HG03039 (cell line): ENCODE data around the gene TSR2.
"Not testable (repeated sequence)": the region's sequence is repeated elsewhere in the genome, so short reads cannot be mapped to it uniquely, and the experiment has no call there.

ENCODE experiments used
- ATAC-seq: cut with Tn5 transposase; IDR thresholded peaks from one replicate; pipeline ENCODE4 v1.9.1; 2021; ENCODE audit warnings: mild to moderate bottlenecking, moderate library complexity; ENCODE audit not compliant: unreplicated experiment

Gene TSR2

DNA sequence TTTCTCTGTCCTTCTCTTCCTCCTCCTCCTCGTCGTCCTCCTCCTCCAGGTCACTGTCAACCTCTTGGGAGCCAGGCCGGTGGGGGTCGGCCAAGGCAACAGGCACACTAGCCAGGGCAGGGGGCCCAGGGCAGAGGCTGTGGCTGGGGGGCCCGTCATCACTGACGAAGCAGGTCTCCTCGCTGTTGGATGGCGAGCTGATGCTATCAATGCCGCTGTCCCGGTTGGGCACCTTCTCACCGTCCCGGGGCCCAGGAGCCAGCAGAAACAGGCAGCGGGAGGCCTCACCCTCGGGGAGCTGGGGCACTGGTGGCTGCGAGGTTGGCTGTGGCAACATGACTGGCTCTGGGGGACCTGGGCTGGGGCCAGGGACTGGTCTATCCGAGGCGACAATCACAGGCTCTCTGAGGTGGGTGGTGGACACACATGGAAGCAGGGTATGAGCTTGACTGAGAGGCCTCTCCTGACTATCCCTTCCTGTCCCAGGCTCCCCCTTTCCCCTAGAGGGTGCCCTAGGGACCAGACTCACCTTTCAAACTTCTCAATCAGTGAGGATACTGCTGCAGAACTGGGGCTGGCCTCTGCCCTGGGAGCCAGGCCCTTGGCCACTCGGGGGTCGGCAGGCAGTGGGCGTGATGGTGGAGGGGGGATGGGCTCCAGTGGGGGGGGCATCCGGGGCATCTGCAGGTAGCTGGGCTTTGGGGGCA lies 30.0 kb downstream of the TSR2 start:
- no peak for ATAC-seq

DNA sequence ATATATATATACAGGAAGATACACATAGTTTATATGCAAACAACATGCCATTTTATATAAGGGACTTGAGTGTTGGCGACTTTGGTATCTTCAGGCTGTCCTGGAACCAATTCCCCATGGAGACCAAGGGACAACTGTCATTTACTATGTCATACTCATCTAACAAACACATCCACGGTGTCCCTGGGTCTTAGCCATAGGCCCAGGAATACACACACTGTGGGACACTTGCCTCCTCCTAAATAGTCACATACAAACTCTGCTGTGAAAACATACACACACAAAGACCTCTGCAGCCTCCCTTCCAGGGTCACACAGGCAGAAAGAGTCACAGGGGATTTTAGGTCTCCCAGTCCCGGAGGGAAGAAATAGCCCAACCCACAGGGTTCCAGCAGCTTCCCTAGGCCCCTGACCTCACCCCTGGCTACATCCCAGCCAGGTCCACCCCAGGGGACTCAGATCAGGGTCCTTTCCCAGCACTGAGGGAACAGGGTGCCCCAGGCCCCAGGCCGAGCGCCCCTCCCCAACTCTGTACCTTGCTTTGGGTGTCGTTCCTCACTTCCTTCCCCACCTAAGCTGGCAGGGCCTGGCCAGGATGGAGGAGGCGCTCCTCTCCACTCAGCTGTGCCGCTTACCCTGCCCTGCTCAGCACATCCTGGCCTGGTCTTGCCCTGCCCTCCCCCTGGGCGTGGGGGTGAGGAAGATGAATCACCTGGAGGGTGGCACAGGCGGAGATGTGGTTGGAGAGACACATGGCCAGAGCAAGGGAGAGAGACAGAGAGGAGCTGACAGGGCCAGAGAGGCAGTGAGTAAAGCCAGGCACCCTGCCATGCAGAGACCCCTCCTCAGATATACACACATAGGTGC lies 34.0 kb downstream of the TSR2 start:
- ATAC-seq, result no peak

DNA sequence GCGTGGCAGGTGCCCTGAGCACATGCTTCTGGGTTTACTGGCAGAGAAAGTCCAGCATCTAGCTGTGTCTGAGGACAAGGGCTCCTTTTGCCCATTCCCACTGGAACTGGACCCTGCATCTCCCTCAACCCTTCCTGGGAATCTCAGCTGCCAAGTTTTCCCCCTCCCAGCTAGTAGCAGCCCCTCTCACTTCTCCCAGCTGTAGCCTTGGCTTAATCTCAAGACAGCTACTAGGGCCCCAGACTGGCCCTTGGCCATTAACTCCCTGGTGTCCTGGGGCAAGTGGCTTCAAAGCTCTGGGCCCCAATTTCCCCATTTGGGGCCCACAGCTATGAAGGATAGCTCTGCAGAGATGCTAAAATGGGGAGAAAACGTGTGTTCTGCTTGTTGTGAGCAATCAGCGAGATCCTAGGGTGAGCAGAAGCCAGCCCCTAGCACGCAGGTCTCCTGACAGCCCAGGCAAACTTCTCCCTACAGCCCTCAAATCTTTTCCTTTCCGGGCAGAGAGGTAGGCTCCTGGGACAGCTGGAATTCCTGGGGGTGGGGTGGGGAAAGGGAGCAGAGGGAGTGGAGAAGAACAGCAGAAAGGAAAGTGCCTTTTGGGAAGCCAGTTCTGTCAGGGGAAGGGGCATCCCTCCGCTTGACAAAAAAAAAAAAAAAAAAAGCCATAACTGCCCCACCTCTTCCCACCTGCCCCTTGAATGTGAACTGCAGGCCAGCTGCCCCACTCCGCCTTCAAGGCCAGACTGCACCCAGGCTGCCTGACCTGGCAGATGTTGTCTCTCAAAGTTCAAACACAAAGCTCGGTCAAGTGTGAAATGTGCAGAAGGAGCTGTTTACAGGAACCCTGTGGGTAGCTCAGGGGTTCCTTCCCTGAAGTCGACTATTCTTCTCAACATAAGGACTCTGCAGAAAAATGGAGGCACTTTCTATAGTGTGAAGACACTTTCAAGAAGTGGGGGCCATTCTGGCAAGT lies 39.2 kb downstream of the TSR2 start:
- ATAC-seq, result no peak

DNA sequence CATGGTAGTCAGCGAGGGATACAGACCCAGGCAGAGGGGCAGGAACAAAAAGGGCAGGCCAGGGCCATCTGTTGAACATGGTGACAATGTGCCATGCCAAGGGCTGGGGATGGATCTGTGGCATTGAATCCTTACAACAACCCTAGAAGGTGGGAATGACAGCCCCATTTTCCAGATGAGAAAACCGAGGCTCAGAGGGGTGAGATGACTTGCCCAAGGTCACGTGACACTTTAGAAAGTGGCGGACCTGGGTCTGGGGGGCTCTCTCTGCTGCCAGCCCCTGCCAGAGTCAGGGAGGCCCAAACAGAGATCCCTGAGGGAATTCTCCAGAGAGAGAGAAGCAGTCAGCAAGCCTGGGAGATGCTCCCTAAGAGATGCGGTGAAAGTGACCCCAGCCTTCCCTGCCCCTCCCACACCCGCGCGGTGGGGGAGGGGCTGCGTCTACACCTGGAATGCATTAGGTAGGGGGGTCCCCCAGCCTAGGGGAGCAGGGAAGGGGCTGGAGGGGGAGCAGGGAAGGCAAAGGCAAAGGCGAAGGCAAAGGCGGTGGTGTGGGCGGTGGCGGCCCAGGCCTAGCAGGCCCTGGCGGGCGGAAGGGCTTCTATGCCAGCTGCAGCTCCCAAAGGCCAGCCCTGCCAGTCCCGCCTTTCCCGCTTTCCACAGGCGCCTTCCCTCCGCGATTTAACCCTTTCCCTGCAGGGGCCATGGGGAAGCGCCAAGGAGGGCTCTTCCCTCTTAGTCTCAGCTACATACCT lies 42.8 kb downstream of the TSR2 start:
- ATAC-seq, result no peak

DNA sequence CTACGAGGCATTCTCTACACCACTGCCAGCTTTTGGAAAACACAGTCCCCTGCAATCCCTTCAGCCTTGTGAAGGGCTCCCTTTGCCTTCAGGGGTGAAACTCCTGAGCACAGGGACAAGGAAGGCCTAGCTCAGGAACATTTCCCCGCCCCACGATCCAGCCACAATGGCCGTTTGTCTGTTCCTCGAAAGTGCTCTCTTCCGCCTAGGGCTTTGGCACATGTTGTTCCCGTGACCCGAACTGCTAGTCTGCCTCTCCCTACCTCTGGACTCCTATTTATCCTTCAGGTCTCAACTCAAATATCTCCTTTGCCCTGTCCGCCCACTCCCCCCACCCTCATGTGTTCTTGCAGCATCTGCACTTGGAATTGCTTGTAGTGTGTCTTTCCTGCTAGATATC lies 43.7 kb downstream of the TSR2 start:
- ATAC-seq, result no peak

DNA sequence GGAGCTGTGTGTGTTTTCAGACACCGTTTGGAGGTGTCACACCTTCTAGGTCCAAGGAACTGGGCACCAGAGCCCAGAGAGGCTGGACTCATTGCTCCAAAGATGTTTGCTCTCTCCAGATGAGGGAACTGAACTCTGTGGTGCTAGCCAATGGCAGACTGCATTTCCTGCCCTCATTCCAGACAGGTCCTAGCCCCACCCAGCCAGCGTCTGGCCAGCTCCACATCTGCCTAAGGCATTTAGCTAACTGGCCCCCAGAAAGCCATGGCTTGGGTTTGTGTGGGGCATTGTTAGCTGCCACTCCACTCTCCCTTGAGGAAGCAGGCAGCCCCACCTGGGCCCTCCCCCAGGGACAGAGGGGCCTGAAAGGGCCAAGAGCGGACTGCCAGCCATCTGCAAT lies 44.5 kb downstream of the TSR2 start:
- ATAC-seq, result no peak

DNA sequence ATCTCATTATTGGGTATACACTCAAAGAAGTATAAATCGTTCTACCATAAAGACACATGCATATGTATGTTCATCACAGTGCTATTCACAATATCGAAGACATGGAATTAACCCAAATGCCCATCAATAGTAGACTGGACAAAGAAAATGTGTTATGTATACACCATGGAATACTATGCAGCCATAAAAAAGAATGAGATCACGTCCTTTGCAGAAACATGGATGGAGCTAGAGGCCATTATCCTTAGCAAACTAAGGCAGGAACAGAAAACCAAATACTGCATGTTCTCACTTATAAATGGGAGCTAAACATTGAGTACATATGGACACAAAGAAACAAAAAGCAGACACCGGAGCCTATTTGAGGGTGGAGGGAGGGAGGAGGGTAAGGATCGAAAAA lies 49.6 kb downstream of the TSR2 start:
- not testable (repeated sequence) for ATAC-seq

DNA sequence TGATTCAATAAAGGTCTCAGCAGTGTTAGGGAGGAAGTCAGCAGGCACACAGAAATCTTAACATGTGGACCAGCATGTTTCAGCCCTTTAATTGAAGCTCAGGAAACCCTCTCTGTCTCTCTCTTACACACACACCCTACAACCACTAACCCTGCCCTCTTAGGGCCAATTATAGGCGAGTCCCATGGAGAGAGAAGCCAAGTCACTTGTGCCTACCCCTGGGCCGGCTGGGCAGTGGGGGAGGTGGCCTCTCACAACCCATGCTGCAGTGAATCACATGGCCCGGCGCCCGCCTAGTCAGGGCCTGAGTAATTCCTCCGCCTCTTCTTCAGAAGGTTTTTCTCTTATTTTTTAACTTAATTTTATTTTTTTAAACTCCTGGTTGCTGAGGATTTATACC lies 52.1 kb downstream of the TSR2 start:
- no peak for ATAC-seq

DNA sequence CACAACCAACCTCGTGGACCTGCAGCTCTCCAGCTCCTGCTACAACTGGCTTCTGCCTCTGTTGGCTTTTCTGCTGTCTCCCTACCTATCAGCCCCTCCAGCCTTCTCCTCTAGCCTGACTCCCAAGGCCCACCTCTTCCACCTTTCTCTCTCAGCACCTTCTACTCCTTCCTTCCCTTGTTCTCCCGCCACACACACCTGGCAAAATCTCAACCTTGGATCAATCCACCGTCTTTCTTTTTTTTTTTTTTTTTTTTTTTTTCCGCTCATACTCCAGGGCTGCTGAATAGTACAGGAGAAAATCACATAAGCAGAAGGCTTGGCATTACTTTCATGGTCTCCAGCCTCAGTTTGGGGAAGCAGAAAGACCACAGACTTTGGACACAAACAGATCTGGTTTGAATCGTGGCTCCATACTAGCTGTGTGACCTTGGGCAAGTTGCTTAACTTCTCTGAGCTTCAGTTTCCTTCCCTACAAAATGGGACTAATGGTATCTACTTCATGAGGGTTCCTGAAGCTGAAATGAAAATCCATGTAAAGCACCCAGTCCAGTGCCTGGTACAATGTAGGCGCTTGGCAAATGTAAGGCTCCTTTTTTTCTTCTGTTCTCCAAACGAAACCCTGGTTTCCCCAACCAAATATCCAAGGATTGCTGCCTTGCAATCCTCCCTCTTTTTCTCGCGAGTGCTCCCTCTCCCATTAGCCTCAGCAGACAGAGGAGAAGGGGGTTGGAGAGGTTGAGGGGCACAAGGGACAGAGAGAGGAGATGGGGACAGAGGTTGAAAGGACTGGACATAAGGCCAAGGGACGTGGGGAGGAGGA lies 54.2 kb downstream of the TSR2 start:
- ATAC-seq, result no peak
